ENCODE data around the gene ZNF483.
"Not testable (repeated sequence)": the region's sequence is repeated elsewhere in the genome, so short reads cannot be mapped to it uniquely, and the experiment has no call there.

Gene ZNF483

GRCh38 chr9:111615928-111616327 is 90.9 kb downstream of the ZNF483 start:
- no peak for DNase-seq

- DNase-seq: not testable (repeated sequence)
These were observed 92.4 kb downstream of the ZNF483 start for GRCh38 chr9:111617349-111617748.

- peak; percentile 51 for DNase-seq
These were observed 97.0 kb downstream of the ZNF483 start for GRCh38 chr9:111621895-111622480.

- no peak for DNase-seq
These were observed 97.6 kb downstream of the ZNF483 start for GRCh38 chr9:111622626-111623025.
